Activated CD8-positive, alpha-beta memory T cell treated with anti-CD3 and anti-CD28 coated beads, Interleukin-2, amount 50 U/mL, for 1 hour (primary cell): Measurements from ENCODE around the gene ARHGAP19.

Experiments used
- DNase-seq: peaks from one replicate; pipeline ENCODE4 v3.0.0-alpha.2; 2020; ENCODE audit errors: extremely low read depth

Gene ARHGAP19

DNA sequence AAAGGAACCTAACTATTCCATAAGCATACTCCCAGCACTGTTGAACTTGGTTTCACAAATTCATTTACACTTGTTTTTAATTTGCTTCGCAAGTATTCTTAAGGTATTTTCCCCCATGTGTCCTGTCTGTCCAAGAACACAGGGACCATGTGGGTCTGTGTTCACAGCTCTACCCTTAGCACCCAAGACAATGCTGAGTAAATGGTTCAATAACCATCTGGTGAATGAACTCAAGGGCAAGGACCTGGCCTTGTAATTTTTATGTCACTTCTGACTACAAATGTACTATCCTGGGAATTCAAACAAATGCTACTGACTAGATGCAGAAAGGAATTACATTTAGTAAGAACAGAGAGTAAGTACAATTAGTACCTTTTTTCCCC lies 63.7 kb downstream of the ARHGAP19 start:
- no peak for DNase-seq

DNA sequence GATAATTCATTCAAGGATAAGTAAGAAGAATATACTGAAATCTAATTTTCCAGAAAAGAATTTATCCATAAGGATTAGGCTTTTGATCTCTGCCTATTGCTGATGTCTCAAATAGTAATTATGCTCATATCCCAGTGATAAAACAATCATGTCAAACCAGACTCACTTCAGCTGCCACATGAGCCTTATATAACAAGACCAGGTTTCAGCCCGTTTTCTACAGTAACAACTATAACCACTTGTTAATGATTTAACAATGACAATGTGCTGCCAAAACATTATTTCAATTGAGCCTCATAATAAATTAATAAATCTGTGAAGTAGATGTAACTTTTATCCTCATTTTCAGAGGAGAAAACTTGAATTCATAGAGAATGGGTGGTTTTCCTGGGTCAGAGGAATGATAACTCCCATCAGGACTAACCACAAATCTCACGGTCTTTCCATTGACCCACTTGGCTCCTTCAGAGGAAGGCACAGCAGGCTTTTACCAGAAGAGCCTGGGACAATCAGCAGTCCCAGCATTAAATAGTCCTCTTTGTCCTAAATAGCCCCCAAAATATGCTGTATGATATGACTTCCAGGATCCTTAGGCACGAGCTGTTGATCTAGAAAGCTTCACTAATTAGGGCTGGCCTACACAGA lies 64.2 kb downstream of the ARHGAP19 start:
- DNase-seq = no peak

GRCh38 chr10:97226398-97226797 lies 66.0 kb downstream of the ARHGAP19 start:
- DNase-seq = no peak

- no peak for DNase-seq
Observed at GRCh38 chr10:97224483-97225435, 67.7 kb downstream of the ARHGAP19 start.

DNA sequence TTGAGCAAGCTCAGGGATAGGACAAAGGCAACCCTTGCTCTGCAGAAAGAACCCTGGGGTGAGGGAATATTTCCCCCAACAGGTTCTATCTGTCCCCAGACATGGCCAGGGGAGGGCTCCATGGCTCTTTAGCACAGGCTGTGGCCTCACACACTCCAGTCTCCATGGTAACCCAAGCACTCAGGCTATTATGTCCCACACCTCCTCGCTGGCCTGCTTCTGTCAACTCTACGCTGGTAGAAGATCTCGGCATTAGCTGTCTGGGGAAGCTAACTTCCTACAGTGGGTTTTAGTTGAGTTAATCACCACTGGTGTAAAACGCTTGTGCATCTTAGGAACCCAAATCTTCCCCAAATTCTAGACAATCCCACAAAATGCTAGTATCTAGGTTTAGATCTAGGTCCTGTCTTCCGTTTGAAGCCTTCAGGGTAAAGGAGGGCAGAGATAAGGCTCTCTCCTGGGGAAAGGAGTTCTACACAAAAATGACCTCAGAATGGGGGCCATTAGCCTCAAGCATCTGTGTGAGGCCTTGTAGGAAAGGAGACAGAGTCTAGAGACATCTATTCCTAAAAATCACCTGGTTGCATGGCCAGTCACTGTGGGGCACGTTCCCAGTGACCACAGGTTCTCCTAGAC lies 70.0 kb downstream of the ARHGAP19 start:
- DNase-seq = no peak

DNA sequence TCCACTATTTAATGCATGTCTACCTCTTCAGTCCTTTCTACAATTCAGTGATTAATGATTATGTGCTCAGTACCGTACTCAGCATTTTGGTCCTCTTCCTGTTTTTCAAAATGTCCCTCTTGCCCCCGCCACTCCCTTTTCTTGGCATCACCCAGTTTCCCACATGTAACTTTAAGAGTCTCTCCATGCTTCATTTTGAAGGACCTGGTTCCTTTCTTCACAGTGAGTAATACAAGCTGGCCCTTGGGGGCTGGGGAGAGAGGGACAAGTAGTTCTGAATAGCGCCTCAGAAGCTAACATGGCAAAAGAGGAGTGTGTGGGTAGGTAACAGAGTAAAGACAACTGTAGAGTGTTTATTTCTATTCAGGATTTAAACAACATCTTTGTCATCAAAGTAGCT lies 72.1 kb downstream of the ARHGAP19 start:
- DNase-seq = no peak

DNA sequence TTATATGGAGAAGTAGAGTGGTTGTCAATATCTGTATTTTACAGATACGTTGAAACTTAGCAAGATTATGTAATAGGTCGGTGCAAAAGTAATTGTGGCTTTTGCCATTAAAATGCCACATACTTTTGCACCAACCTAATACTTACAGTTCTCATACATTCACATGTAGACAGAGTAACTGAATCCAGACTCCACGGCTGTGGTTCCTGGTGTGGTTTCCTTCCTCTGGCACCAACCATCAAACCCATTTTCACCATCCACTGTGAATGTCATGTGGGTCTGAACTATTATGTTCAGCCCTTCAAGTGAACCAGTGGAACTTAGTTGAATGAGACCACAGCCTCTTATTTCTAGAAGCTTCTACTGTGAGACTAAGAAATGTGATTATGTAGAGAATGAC lies 75.1 kb downstream of the ARHGAP19 start:
- no peak for DNase-seq

DNA sequence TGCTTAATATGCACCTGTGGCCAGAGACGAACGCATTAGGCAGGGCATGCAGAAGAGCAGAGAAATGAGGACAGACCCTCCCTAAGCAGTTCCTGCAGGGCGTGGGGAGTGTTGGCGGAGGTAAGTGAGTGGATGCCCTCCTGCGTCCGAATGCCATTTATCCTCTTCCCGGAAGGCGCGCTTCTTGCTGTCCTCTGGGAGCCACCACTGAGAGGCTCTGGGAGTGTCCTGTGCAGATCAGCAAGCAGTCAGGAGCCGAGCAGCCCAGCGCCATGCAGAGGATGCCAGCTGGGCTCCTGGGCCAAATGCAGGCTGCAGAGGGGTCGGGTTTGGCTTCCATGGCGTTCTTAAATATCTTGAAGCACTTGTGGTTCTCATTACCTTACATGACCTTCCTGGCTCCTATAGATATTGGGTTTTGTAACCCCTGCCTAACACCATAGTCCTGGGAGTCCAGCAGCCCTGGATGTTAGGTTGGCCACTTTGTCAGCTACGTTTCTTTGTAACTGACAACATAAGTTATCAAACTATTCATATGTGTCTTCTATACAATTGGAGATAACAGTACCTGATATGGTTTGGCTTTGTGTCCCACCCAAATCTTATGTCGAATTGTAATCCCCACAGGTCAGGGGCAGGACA lies 76.7 kb downstream of the ARHGAP19 start:
- no peak for DNase-seq

DNA sequence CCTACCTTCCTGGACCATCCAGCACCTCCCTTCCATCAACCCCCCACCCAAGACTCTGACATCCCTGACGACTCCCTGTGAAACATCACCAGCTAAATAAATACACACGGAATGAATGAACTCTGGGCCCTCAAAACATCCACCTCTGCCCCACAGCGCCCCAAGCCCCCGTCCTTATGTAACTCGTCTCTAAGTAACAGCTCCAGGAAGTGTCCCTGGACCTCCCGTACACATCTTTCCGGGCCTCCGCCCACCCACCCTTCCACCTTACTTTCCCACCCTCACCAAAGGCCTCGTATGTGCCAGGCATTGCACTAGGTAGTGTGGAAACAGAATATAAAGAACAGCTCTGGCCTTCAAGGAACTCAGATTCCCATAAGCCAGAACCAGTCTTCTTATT lies 79.0 kb downstream of the ARHGAP19 start:
- DNase-seq = no peak

DNA sequence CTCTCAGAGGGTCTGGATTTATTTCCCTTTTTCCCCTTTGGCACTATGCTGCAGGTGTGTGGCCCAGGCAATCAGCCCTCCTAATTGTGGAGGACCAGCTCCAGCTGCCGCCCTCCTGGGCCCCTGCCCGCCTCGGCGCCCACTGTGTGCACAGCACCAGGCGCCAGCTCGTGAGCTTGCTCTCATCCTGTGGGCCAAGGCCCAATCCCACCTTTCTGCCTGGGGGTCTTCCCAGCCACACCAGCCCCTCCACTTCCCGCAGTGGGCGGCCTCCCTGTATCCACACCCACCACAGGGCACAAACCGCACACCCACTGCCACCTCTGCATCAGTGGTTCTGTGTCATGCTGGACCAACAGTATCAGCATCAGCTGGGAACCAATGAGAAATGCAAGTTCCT lies 81.2 kb downstream of the ARHGAP19 start:
- DNase-seq = no peak

- peak; percentile 27 for DNase-seq
Observed at GRCh38 chr10:97210543-97210960, 81.9 kb downstream of the ARHGAP19 start.

DNA sequence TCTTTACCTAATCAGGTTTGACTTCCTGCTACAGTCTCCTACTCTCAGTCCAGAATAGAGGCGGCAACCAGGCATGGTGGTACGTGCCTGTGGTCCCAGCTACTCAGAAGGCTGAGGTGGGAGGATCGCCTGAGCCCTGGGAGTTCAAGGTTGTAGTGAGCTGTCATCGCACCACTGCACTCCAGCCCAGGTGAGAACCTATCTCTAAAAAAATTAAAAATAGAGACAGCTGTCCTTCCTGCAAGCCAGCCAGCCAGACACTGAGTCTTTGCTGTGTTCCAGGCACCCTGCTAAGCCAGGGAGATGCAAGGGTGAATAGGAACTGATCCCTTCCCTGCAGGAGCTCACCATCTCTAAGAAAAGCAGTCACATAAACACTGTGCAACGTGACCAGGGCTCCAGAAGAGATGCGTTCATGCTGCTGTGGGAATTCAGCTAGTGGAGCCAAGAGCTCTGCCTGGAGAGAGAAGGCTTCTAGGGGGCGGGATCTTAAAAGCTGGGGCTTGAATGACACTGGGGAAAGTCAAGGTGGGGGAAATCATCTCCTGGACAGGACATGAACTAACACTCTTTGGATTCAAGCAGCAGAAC lies 84.6 kb downstream of the ARHGAP19 start:
- no peak for DNase-seq

DNA sequence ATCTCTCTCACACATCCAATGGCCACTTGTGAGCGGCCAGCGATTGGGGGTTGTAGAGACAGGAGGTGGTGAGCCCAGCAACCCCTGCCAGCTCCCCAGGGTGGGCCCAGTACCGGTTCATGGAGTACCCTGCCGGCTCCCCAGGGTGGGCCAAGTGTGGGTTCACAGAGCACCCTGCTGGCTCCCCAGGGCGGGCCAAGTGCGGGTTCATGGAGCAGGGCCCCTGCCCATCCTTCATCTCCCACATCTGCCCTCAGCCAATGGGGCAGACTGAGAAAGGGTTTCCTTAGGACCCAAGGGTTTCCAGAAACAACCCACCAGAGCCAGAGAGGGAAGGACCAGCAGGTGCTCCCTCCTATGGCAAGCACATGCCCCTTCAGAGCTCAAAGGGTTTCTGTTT lies 85.3 kb downstream of the ARHGAP19 start:
- DNase-seq = no peak

DNA sequence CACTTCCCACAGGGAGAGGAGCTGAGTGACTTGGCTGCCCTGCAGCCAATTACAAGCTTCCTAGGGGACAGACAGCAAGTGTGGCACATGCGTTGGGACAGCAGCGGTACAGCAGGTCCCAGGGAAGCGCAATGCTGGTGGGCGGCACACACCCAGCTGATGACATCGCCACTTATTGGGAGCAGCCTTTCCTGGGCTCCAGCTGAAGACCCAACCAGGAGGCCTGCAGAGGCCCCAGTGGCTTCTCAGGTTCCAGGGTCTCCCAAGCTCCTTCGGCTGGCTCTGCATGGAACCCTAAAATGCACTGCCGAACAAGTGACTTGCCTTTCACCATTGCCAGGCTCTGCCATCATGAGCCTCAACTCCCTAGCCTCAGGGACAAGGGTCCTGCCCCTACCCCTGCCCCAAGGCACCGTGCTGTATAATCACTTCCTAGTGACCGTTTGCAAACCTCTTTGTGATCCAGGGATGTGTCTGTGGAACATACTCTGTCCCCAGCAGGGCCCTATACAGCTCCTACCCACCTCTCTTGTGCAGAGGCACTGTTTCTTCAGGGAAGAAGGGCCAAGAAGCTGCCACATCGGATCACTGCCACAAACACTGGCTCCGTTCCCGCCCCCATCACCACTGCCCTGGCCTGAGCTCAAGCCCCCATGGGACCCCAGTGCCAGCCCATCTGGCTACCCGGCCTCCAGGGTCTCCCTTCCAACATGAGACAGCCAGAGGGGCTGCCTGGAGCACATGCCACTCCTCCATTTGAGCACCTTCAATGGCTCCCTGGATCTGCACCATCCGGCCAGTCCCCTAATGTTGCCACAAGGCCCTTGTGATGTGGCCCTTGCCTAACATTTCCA lies 87.4 kb downstream of the ARHGAP19 start:
- no peak for DNase-seq

GRCh38 chr10:97203220-97203619 lies 89.2 kb downstream of the ARHGAP19 start:
- DNase-seq = no peak

DNA sequence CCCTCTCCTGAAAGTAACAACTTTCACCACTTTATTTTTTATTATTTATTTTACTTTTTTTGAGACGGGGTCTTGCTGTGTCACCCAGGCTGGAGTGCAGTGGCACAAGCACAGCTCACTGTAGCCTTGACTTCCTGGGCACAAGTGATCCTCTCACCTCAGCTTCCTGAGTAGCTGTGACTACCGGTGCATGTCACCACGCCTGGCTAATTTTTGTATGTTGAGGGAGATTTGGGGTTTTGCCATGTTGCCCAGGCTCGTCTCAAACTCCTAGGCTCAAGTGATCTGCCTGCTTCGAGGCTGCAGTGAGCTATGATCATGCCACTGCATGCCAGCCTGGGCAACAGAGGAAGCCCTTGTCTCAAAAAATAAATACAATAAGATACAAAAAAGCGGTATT lies 91.8 kb downstream of the ARHGAP19 start:
- no peak for DNase-seq

DNA sequence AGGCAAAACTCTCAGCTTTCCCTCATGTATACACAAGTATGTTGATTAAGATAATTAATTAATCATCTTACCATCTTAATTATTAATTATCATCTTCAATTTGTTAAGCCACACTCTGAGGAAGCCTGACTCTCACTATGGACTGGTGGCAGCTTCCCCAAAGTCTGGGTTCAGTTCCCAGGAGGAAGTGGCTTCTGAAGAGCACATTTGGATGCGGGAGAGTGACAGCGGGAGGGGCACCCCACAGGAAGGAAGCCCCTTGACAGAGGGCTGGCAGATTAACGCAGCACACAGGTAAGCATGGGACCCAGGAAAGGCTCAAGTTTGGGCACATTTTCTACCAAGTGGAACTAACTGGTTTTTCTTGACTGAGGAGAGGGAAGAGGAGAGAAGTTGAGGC lies 93.3 kb downstream of the ARHGAP19 start:
- no peak for DNase-seq

GRCh38 chr10:97197030-97197500 lies 95.4 kb downstream of the ARHGAP19 start:
- no peak for DNase-seq

GRCh38 chr10:97196223-97197029 lies 96.0 kb downstream of the ARHGAP19 start:
- peak; percentile 34 for DNase-seq

GRCh38 chr10:97195706-97196222 lies 96.7 kb downstream of the ARHGAP19 start:
- DNase-seq = no peak
